K562 (cell line): ENCODE data around the gene KRT76. TPM values are rescaled to one million over a fixed set of nuclear protein-coding genes. Genes with fewer than 3 reads are reported as not detected.

ENCODE experiments used
- GATAD2A ChIP-seq: fragments of 450-650 bp; IDR thresholded peaks from 2 replicates; pipeline ENCODE4 v1.6.1; 2017
- MITF ChIP-seq: IDR thresholded peaks from 2 replicates; pipeline ENCODE4 v1.6.1; 2014; ENCODE audit warnings: antibody characterized with exemption
- PYGO2 ChIP-seq: fragments of 450-650 bp; IDR thresholded peaks from 2 replicates; pipeline ENCODE4 v1.6.1; 2016; ENCODE audit warnings: mild to moderate bottlenecking, missing genetic modification characterization, moderate library complexity, missing compliant biosample characterization
- TAF9B ChIP-seq: fragments of 450-650 bp; IDR thresholded peaks from 2 replicates; pipeline ENCODE4 v1.6.1; 2018; ENCODE audit warnings: mild to moderate bottlenecking; ENCODE audit not compliant: partially characterized antibody
- TRIM25 ChIP-seq: fragments of 450-650 bp; IDR thresholded peaks from 2 replicates; pipeline ENCODE4 v1.7.0; 2016; ENCODE audit warnings: borderline replicate concordance
- ZBTB33 ChIP-seq: sonication (generic); formaldehyde crosslinking; IDR thresholded peaks from 2 replicates; pipeline ENCODE4 v1.8.1; 2023; ENCODE audit warnings: mild to moderate bottlenecking, missing genetic modification reagents
- ZKSCAN8 ChIP-seq: fragments of 200-800 bp; sonication (Bioruptor generic); IDR thresholded peaks from 2 replicates; pipeline ENCODE4 v1.6.1; 2016; ENCODE audit warnings: missing genetic modification characterization, missing compliant biosample characterization
- ZNF644 ChIP-seq: fragments of 200-800 bp; sonication (Bioruptor generic); IDR thresholded peaks from 2 replicates; pipeline ENCODE4 v1.6.1; 2016; ENCODE audit warnings: low read depth, missing genetic modification characterization, missing compliant biosample characterization
- ZNF695 ChIP-seq: fragments of 450-650 bp; formaldehyde crosslinking; IDR thresholded peaks from 2 replicates; pipeline ENCODE4 v1.4.0; 2020; ENCODE audit warnings: mild to moderate bottlenecking, moderate library complexity
- polyA plus RNA-seq, 8 experiments: library from polyadenylated mRNA; depleted of rRNA in 4 of 8; stranded (reverse) in 5 of 8; unstranded in 3 of 8; fragments of >200 nt; fragmentation: Nextera tagmentation in 2 of 8; fragmentation: Illumina TruSeq in 1 of 8; extraction: Ambion mirVana in 2 of 8; extraction: Trizol in 1 of 8; gene quantifications; 2 replicates each; pipeline versions ENCODE4 v1.2.1 to v1.2.3, GENCODE V29; 2011 to 2014; ENCODE audit warnings: inconsistent platforms in 1 of 8, missing spikeins in 1 of 8
- total RNA-seq, 7 experiments: library from RNA; depleted of rRNA in 6 of 7; stranded (reverse); fragments of >200 nt in 6 of 7; fragmentation: Illumina TruSeq in 2 of 7; extraction: Trizol in 2 of 7; gene quantifications; 2 replicates each; pipeline versions ENCODE4 v1.2.1 to v1.2.3, GENCODE V29; 2011 to 2021; ENCODE audit warnings: low replicate concordance in 1 of 7
- TF ChIP-seq, protein P1 (sequence below): IDR thresholded peaks from 3 replicates; pipeline ENCODE4 v1.6.1; 2011; ENCODE audit warnings: borderline replicate concordance, mild to moderate bottlenecking, moderate library complexity; ENCODE audit not compliant: insufficient read length; ENCODE audit errors: extremely low read depth
- TF ChIP-seq, protein P2 (sequence below): sonication (generic); formaldehyde crosslinking; IDR thresholded peaks from 2 replicates; pipeline ENCODE4 v1.8.0; 2022; ENCODE audit warnings: mild to moderate bottlenecking, low read depth, missing genetic modification reagents

KRT76 gene
- total and polyA plus RNA-seq, 9 of the 15 experiments (the other 6 are each of a cell fraction or from before 2014, with no cell fraction given), result not detected

DNA sequence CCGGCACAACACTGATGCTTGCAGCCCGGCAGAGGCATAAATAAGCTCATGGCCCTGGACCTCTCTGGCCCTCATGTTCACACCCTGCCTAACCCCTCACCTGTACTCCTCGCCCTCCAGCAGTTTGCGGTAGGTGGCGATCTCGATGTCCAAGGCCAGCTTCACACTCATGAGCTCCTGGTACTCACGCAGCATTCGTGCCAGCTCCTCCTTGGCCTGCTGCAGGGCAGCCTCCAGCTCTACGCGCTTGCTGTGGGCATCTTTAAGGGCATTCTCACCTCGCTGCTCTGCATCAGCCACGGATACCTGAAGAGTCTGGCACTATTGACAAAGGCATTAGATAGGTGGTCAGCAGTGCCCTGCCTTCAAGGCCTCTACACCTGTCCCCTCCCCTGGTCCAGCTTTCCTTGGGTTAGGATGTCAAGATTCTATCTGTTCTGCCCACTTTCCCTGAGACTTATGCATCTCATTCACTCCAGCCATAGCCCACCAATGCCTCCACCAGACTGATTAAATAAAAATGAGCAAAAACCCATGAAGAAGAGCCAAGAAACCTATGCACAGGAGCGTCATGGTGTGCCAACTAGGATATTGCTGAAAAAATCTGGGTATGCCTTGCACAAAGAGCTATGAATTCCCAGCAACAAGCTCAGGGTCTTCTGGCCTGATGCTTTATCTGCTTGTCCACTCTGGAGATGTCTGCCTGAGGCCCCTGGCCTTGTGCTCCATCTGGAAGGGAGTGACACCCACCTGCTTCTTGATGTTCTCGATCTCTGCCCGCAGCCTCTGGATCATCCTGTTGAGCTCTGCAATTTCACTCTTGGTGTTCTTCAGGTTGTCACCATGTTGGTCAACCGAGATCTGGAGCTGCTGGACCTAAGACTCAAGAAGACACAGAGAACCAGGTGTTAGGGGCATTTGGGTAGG, 30.7 kb upstream of the KRT76 start (continued):
- TF ChIP-seq ZBTB33 (CRISPR knock-in tag) (no peak), ZNF644 (tag) (no peak), GATAD2A (no peak), ZNF695 (CRISPR knock-in tag) (no peak), PYGO2 (tag) (no peak), TAF9B (no peak), TRIM25 (no peak), ZKSCAN8 (CRISPR knock-in tag) (no peak), MITF (no peak)
- TF ChIP-seq, protein P1, sequence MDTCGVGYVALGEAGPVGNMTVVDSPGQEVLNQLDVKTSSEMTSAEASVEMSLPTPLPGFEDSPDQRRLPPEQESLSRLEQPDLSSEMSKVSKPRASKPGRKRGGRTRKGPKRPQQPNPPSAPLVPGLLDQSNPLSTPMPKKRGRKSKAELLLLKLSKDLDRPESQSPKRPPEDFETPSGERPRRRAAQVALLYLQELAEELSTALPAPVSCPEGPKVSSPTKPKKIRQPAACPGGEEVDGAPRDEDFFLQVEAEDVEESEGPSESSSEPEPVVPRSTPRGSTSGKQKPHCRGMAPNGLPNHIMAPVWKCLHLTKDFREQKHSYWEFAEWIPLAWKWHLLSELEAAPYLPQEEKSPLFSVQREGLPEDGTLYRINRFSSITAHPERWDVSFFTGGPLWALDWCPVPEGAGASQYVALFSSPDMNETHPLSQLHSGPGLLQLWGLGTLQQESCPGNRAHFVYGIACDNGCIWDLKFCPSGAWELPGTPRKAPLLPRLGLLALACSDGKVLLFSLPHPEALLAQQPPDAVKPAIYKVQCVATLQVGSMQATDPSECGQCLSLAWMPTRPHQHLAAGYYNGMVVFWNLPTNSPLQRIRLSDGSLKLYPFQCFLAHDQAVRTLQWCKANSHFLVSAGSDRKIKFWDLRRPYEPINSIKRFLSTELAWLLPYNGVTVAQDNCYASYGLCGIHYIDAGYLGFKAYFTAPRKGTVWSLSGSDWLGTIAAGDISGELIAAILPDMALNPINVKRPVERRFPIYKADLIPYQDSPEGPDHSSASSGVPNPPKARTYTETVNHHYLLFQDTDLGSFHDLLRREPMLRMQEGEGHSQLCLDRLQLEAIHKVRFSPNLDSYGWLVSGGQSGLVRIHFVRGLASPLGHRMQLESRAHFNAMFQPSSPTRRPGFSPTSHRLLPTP, result no peak
- TF ChIP-seq, protein P2, sequence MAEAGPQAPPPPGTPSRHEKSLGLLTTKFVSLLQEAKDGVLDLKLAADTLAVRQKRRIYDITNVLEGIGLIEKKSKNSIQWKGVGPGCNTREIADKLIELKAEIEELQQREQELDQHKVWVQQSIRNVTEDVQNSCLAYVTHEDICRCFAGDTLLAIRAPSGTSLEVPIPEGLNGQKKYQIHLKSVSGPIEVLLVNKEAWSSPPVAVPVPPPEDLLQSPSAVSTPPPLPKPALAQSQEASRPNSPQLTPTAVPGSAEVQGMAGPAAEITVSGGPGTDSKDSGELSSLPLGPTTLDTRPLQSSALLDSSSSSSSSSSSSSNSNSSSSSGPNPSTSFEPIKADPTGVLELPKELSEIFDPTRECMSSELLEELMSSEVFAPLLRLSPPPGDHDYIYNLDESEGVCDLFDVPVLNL (CRISPR knock-in tag), result no peak
